PC-9 (cell line): ENCODE measurements around the gene TBATA. TPM values are rescaled to one million over a fixed set of nuclear protein-coding genes. Genes with fewer than 3 reads are reported as not detected.

Experiments
- BruUV-seq: library from RNA; stranded (reverse); fragments of 400-500 nt; replicated peaks from 2 replicates; lab custom pipeline; 2021; lab: Mats Ljungman, UMichigan
- CTCF ChIA-PET: fragments of 300-600 bp; sonication (Branson Sonifier 250); formaldehyde crosslinking; loops from one replicate; lab custom pipeline; 2022; ENCODE audit warnings: antibody characterized with exemption; lab: Charles Lee
- POLR2A ChIA-PET: fragments of 300-600 bp; sonication (Branson Sonifier 250); formaldehyde crosslinking; loops from one replicate; lab custom pipeline; 2022; ENCODE audit warnings: antibody characterized with exemption; ENCODE audit not compliant: unreplicated experiment; lab: Charles Lee
- DNase-seq, 2 experiments: peaks; one replicate each; pipeline versions ENCODE4 v3.0.0 to v3.0.0-alpha.2; 2015 to 2022; ENCODE audit warnings: mixed read lengths in 1 of 2
- H2AFZ ChIP-seq: fragments of 200-600 bp; sonication (generic); 2 replicates; pipeline ENCODE4 v1.8.1; 2017; ENCODE audit warnings: antibody characterized with exemption
- H3F3A ChIP-seq: fragments of 200-600 bp; sonication (generic); 2 replicates; pipeline ENCODE4 v1.8.1; 2017; ENCODE audit warnings: antibody characterized with exemption, mild to moderate bottlenecking, low read depth; ENCODE audit not compliant: insufficient read depth
- H3K27ac ChIP-seq: fragments of 200-600 bp; sonication (generic); 2 replicates; pipeline ENCODE4 v1.6.1; 2016; ENCODE audit warnings: mixed run types
- H3K27me3 ChIP-seq: fragments of 200-600 bp; sonication (generic); 2 replicates; pipeline ENCODE4 v1.6.1; 2016; ENCODE audit warnings: low read depth, mixed run types; ENCODE audit not compliant: insufficient read depth
- H3K36me3 ChIP-seq: fragments of 200-600 bp; sonication (generic); 2 replicates; pipeline ENCODE4 v1.6.1; 2016; ENCODE audit warnings: low read depth, mixed run types
- H3K4me1 ChIP-seq: fragments of 200-600 bp; sonication (generic); replicated peaks from 2 replicates; pipeline ENCODE4 v1.6.1; 2016; ENCODE audit warnings: mixed run types; ENCODE audit not compliant: insufficient read depth
- H3K4me2 ChIP-seq: fragments of 200-600 bp; sonication (generic); 2 replicates; pipeline ENCODE4 v1.6.1; 2017; ENCODE audit warnings: mixed run types
- H3K4me3 ChIP-seq: fragments of 200-600 bp; sonication (generic); 2 replicates; pipeline ENCODE4 v1.6.1; 2016; ENCODE audit warnings: mixed run types
- H3K79me2 ChIP-seq: fragments of 200-600 bp; sonication (generic); 2 replicates; pipeline ENCODE4 v1.6.1; 2017; ENCODE audit warnings: low read depth, mixed run types
- H3K9me2 ChIP-seq: fragments of 200-600 bp; sonication (generic); 2 replicates; pipeline ENCODE4 v1.8.1; 2017; ENCODE audit warnings: mild to moderate bottlenecking; ENCODE audit not compliant: insufficient read depth
- H3K9me3 ChIP-seq: fragments of 200-600 bp; sonication (generic); 2 replicates; pipeline ENCODE4 v1.8.1; 2016; ENCODE audit warnings: low read depth; ENCODE audit not compliant: insufficient read depth
- H4K20me1 ChIP-seq: fragments of 200-600 bp; sonication (generic); 2 replicates; pipeline ENCODE4 v1.8.1; 2017; ENCODE audit not compliant: insufficient read depth
- EZH2 ChIP-seq: fragments of 200-600 bp; sonication (generic); IDR thresholded peaks from 2 replicates; pipeline ENCODE4 v1.8.0; 2017; ENCODE audit warnings: antibody characterized with exemption, low read depth
- intact Hi-C: fragments of 100-400 bp; cut with micrococcal nuclease; formaldehyde crosslinking; loops from one replicate; pipeline ENCODE4 v1.10.0; 2022; ENCODE audit not compliant: unreplicated experiment
- total RNA-seq: library from RNA; stranded (reverse); gene quantifications from 2 replicates; pipeline ENCODE4 v1.2.3, GENCODE V29; 2021
- TF ChIP-seq, protein P1 (sequence below): fragments of 200-600 bp; sonication (generic); conservative IDR thresholded peaks from 2 replicates; pipeline ENCODE4 v1.6.1; 2017; ENCODE audit warnings: mixed run types, antibody characterized with exemption, mild to moderate bottlenecking, moderate library complexity

TBATA gene
- total RNA-seq, 1 experiment from 2014 or later, result not detected

DNA sequence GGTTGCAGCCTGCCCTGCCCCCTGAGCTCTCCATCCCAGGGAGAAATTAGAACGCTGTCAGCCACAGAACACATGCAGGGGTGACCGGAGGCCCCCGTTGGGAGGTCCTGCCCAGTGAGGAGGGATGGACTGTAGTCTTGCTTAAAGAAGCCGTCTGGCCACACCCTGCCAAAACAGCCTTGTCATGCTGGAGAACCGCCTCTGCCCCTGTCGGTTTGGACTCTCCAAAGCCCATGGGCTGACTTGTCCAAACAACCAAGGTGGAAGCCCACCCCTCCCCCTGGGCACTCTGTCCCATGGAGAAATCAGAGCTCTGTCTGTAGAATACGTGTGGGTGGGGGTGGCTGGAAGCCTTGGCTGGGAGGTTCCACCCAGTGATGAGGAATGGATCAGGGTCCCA lies 12.7 kb upstream of the TBATA start:
- Histone ChIP-seq H3K9me2 (no peaks in the 10 kb centered on the region), H3F3A (no peaks in the 10 kb centered on the region), H3K4me3 (no peak overlapping the region), H3K79me2 (no peaks in the 10 kb centered on the region), H2AFZ (no peak overlapping the region), H3K4me1 (no peaks in the 10 kb centered on the region), H3K27ac (no peak overlapping the region), H3K27me3 (no peaks in the 10 kb centered on the region), H4K20me1 (no peaks in the 10 kb centered on the region), H3K36me3 (no peaks in the 10 kb centered on the region), H3K9me3 (no peaks in the 10 kb centered on the region), H3K4me2 (no peak overlapping the region)
- BruUV-seq, result no TSS peak
- CTCF ChIA-PET, result no interaction called here
- POLR2A ChIA-PET, result no interaction called here
- TF ChIP-seq, protein P1, sequence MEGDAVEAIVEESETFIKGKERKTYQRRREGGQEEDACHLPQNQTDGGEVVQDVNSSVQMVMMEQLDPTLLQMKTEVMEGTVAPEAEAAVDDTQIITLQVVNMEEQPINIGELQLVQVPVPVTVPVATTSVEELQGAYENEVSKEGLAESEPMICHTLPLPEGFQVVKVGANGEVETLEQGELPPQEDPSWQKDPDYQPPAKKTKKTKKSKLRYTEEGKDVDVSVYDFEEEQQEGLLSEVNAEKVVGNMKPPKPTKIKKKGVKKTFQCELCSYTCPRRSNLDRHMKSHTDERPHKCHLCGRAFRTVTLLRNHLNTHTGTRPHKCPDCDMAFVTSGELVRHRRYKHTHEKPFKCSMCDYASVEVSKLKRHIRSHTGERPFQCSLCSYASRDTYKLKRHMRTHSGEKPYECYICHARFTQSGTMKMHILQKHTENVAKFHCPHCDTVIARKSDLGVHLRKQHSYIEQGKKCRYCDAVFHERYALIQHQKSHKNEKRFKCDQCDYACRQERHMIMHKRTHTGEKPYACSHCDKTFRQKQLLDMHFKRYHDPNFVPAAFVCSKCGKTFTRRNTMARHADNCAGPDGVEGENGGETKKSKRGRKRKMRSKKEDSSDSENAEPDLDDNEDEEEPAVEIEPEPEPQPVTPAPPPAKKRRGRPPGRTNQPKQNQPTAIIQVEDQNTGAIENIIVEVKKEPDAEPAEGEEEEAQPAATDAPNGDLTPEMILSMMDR, result no peak
- no peak for TF ChIP-seq EZH2
- DNase-seq, result no peak
- intact Hi-C loops, result no loop called here

DNA sequence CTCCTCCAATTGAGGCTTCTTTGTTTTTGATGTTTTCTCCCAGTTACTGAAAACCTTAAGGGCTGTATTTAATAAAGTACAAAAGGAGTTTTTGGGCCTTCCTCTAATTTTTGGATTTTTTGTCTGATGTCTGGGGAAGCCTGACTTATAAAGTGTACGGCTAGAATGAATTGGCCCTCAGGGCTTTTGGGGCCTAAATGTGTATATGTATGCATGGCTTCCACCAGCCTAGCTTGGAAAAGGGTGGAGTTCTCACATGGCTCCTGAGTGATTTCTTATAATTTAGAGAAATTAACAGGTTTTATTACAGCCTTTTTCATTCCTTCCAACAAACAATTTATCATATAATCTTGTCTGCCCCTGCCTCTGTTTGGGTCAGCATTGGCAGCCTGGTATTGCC lies 10.4 kb upstream of the TBATA start:
- BruUV-seq, result no TSS peak
- H3K36me3 ChIP-seq, result no peaks in the 10 kb centered on the region
- POLR2A ChIA-PET, result no interaction called here

DNA sequence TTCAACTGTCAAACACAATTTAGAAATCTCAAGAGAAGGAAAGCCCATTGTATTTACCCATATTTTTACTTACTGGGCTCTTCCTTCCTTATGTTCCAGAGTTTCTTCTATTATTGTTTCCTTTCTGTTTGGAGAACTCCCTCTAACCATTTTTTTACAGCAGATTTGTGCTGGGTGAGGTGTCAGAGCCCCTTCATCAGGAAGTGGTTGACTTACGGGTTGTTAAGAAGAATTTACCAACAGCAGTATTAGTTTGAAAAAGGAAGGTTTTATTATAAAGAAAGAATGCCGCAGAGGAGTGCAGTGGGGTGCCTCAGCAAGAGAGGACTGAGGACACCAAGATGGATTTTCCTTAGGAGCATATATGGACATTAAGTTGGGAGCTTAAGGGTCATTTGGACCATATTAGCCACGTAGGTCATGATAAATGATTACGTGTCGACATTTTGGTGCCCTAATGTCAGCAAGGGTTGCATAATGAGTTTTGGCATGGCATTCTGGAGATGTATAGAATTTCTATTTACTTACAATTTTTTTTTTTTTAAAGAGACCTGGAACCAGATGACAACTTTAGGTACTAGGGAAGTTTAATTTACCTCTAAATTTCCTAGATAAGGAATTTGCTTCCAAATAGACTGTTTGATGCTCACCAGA lies 6.3 kb upstream of the TBATA start:
- H3K4me2 ChIP-seq, result peak overlapping the region; percentile 71
- peaks cover 13% of the 10 kb centered on the region for H3F3A ChIP-seq
- CTCF ChIA-PET, result no interaction called here

More for the DNA sequence above, 10.4 kb upstream of the TBATA start:
- CTCF ChIA-PET, result no interaction called here
- Histone ChIP-seq H3K4me3 (no peak overlapping the region), H3F3A (peaks cover 6% of the 10 kb centered on the region), H4K20me1 (no peaks in the 10 kb centered on the region), H3K27ac (no peak overlapping the region), H3K9me3 (no peaks in the 10 kb centered on the region), H3K79me2 (no peaks in the 10 kb centered on the region), H3K27me3 (no peaks in the 10 kb centered on the region), H3K9me2 (no peaks in the 10 kb centered on the region), H2AFZ (no peak overlapping the region), H3K4me2 (no peak overlapping the region), H3K4me1 (peaks cover 20% of the 10 kb centered on the region)
- TF ChIP-seq, protein P1, result no peak
- TF ChIP-seq EZH2, result no peak
- no peak for DNase-seq
- intact Hi-C loops, result no loop called here

More for the DNA sequence above, 6.3 kb upstream of the TBATA start:
- Histone ChIP-seq H3K79me2 (no peaks in the 10 kb centered on the region), H3K9me3 (no peaks in the 10 kb centered on the region), H3K27ac (peak overlapping the region; percentile 65), H3K4me1 (peaks cover 24% of the 10 kb centered on the region), H2AFZ (peak overlapping the region; percentile 59), H3K36me3 (no peaks in the 10 kb centered on the region), H4K20me1 (no peaks in the 10 kb centered on the region), H3K9me2 (no peaks in the 10 kb centered on the region), H3K27me3 (no peaks in the 10 kb centered on the region), H3K4me3 (peak overlapping the region; percentile 31; the same call in 1 of the 2 replicates)
- DNase-seq, result peak in 1 of 2 experiments; percentile 82
- POLR2A ChIA-PET, result no interaction called here
- TF ChIP-seq EZH2, result no peak
- TF ChIP-seq, protein P1, result no peak
- intact Hi-C loops, result no loop called here
- BruUV-seq, result no TSS peak
